ENCODE results near the gene PLCE1.

DNA sequence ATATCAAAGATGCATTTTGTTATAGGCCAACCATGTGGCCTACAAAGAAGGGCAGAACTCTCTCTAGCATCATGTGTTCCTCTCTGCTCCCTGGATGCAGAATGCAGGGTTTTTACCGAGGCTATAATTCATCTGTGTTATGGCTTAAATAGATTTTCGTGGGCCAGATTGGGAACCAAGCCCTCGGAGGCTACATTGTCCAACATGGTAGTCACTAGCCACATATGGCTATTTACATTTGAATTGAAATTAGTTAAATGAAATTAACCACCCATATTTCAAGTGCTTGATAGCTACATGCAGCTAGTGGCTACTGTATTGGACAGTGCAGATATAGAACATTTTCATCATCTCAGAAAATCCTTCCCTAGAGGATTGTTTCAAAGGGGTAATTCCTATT, 2.8 kb downstream of the PLCE1 start:
- TF ChIP-seq CTCF (IDR thresholded peaks at IDR 0.05) (no peak), POLR2A (IDR thresholded peaks at IDR 0.05) (no peak)

All from gastroesophageal sphincter (tissue), 3 donors.